Measurements from ENCODE around the gene PPP1R18. TPM values are rescaled to one million over a fixed set of nuclear protein-coding genes. Genes with fewer than 3 reads are reported as not detected.

The PPP1R18 gene
- total RNA-seq, 1 donor from 2014 or later, result 41.7 TPM

Other genes with a start within 250 kb of the PPP1R18 start
- gene HLA-E, start 197.1 kb downstream of the PPP1R18 start, total RNA-seq, result 717 and 1,065 TPM in 2 replicates
- 53.1 and 63.0 TPM in 2 replicates for gene GNL1, start 130.2 kb downstream of the PPP1R18 start, total RNA-seq
- 2.9 and 3.5 TPM in 2 replicates for gene PRR3, start 129.3 kb downstream of the PPP1R18 start, total RNA-seq
- gene ABCF1, start 115.2 kb downstream of the PPP1R18 start, total RNA-seq, result 49.5 and 70.3 TPM in 2 replicates
- gene PPP1R10, start 69.4 kb downstream of the PPP1R18 start, total RNA-seq, result 19.4 and 20.0 TPM in 2 replicates
- 37.9 and 41.0 TPM in 2 replicates for gene MRPS18B, start 68.8 kb downstream of the PPP1R18 start, total RNA-seq
- 3.4 and 3.7 TPM in 2 replicates for gene ATAT1, start 59.8 kb downstream of the PPP1R18 start, total RNA-seq
- gene C6orf136, start 39.5 kb downstream of the PPP1R18 start, total RNA-seq, result 3.5 and 9.9 TPM in 2 replicates
- 39.3 and 52.6 TPM in 2 replicates for gene DHX16, start 13.6 kb downstream of the PPP1R18 start, total RNA-seq
- 3.1 and 4.6 TPM in 2 replicates for gene NRM, start 4.3 kb upstream of the PPP1R18 start, total RNA-seq
- gene MDC1, start 30.6 kb upstream of the PPP1R18 start, total RNA-seq, result 6.3 and 12.5 TPM in 2 replicates
- 301 and 692 TPM in 2 replicates for gene TUBB, start 33.7 kb upstream of the PPP1R18 start, total RNA-seq
- 71.5 and 124 TPM in 2 replicates for gene FLOT1, start 56.0 kb upstream of the PPP1R18 start, total RNA-seq
- gene IER3, start 57.9 kb upstream of the PPP1R18 start, total RNA-seq, result 74.4 and 134 TPM in 2 replicates
- gene DDR1, start 197.9 kb upstream of the PPP1R18 start, total RNA-seq, result 8.5 and 9.1 TPM in 2 replicates
- 16.2 and 26.4 TPM in 2 replicates for gene GTF2H4, start 221.6 kb upstream of the PPP1R18 start, total RNA-seq
- 11.7 and 20.5 TPM in 2 replicates for gene VARS2, start 227.6 kb upstream of the PPP1R18 start, total RNA-seq
- not detected in 2 replicates for gene SFTA2, start 245.5 kb upstream of the PPP1R18 start, total RNA-seq

Measured in dermis blood vessel endothelial cell (primary cell).